DND-41 (cell line): ENCODE data around the gene MELTF.
"Not testable (repeated sequence)": the region's sequence is repeated elsewhere in the genome, so short reads cannot be mapped to it uniquely, and the experiment has no call there.

Experiments used
- EZH2 ChIP-seq: IDR thresholded peaks from 3 replicates; pipeline ENCODE4 v1.6.1; 2012; ENCODE audit warnings: borderline replicate concordance, low read depth, mild to moderate bottlenecking, moderate library complexity, low read length, inconsistent platforms; ENCODE audit not compliant: severe bottlenecking
- TF ChIP-seq, protein P1 (sequence below): IDR thresholded peaks from 2 replicates; pipeline ENCODE4 v1.5.1; 2012; ENCODE audit warnings: borderline replicate concordance, low read length, moderate library complexity, mild to moderate bottlenecking; ENCODE audit not compliant: poor library complexity, severe bottlenecking; ENCODE audit errors: extremely low read depth

DNA sequence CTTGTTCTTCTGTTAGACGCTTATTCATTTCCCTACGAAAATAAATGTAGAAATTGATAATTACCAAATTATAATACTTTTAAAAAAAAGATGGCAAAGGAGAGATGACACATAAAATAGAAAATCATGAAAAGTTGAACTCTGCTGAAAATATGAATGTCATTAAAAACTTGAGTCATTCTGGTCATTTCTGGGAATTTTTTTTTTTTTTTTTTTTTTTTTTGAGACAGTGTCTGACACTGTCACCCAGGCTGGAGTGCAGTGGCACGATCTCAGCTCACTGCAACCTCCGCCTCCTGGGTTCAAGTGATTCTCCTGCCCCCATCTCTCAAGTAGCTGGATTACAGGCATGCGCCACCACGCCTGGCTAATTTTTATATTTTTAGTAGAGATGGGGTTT lies 22.0 kb upstream of the MELTF start:
- TF ChIP-seq, protein P1, sequence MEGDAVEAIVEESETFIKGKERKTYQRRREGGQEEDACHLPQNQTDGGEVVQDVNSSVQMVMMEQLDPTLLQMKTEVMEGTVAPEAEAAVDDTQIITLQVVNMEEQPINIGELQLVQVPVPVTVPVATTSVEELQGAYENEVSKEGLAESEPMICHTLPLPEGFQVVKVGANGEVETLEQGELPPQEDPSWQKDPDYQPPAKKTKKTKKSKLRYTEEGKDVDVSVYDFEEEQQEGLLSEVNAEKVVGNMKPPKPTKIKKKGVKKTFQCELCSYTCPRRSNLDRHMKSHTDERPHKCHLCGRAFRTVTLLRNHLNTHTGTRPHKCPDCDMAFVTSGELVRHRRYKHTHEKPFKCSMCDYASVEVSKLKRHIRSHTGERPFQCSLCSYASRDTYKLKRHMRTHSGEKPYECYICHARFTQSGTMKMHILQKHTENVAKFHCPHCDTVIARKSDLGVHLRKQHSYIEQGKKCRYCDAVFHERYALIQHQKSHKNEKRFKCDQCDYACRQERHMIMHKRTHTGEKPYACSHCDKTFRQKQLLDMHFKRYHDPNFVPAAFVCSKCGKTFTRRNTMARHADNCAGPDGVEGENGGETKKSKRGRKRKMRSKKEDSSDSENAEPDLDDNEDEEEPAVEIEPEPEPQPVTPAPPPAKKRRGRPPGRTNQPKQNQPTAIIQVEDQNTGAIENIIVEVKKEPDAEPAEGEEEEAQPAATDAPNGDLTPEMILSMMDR: not testable (repeated sequence)
- not testable (repeated sequence) for TF ChIP-seq EZH2
